Measurements from ENCODE around the gene OR4F6.

DNA sequence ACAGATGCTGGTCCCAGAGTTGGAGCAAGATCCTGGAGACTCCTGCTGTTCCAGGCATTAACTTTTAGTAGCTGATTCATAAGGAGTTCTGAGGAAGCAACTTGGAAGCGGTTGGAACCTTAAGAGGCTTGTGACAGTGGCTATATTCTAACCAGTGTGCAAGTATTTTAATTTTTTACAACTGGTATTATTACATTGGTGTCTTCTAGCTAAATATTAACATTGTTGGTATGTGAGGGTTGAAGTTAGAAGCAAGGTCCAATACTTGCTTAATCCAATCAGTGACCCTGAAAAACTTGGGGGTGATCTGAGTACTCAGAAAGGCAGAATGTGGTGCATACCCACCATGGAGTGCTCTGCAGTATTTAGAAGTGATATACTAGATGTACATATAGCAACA lies 7.1 kb downstream of the OR4F6 start:
- TF ChIP-seq CTCF (IDR thresholded peaks at IDR 0.05; ENCODE audit: low read depth, low read length) (no peak), POLR2A (IDR thresholded peaks at IDR 0.05; ENCODE audit: extremely low read depth, insufficient read length) (no peak), MAX (IDR thresholded peaks at IDR 0.05; ENCODE audit: low read depth, low read length) (no peak)

Measured in NB4 (cell line).